ENCODE measurements around the gene ZNF710. TPM values are rescaled to one million over a fixed set of nuclear protein-coding genes. Genes with fewer than 3 reads are reported as not detected.

Gene ZNF710
- total RNA-seq, 1 donor from 2014 or later, result 24.2 TPM

DNA sequence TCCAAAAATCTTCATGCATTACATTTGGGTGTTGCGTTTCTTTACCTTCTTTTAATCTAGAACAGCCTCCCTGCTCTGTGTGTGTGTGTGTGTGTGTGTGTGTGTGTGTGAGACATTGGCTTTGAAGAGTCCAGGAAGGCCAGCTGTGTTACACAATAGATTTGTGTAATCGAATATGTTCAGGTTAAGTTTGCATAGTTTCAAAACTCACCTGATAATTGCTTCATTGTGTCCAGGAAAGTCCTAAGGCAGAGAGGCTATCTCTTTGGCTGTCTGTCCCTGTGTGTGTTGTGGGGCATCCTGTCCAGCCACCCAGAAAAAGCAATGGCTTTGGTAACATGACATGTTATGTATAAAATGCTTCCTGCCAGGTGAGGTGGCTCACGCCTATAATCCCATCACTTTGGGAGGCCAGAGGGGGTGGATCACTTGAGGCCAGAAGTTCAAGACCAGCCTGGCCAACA, 37.5 kb downstream of the ZNF710 start:
- Mint-ChIP-seq H3K36me3 (ENCODE audit: unreplicated experiment) (no peaks in the 10 kb centered on the region), H3K4me1 (ENCODE audit: unreplicated experiment) (peaks cover 50% of the 10 kb centered on the region), H3K9me3 (ENCODE audit: unreplicated experiment) (no peaks in the 10 kb centered on the region), H3K4me3 (ENCODE audit: unreplicated experiment) (no peak overlapping the region), H3K27me3 (ENCODE audit: unreplicated experiment) (no peaks in the 10 kb centered on the region), H3K27ac (ENCODE audit: unreplicated experiment) (no peak overlapping the region)
- TF ChIP-seq CTCF (IDR thresholded peaks at IDR 0.05), result no peak
- DNase-seq (ENCODE audit: extremely low spot score, unreplicated experiment), result no peak

DNA sequence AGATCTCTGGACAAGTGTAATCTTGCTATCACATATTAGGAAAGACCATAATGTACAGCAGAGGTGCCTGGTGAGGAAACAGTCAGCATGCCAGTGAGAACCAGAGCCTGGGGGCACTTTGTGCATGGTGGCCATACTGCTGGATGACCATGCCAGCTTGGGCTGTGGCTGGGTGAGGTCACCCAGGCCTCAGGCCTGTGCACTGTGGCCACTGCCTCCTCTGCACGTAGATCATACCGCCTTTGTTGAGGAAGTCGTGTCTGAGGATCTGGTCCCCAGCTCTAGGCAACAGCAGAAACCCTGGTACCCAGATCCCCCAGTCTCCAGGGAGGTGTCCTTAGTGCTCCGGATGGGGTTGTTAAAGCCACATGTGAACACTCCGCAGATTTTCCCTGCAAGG, 38.9 kb downstream of the ZNF710 start:
- peaks cover 38% of the 10 kb centered on the region for H3K4me1 Mint-ChIP-seq (ENCODE audit: unreplicated experiment)
- H3K9me3 Mint-ChIP-seq (ENCODE audit: unreplicated experiment), result no peaks in the 10 kb centered on the region
- peaks cover 3% of the 10 kb centered on the region for H3K36me3 Mint-ChIP-seq (ENCODE audit: unreplicated experiment)
- no peak overlapping the region for H3K4me3 Mint-ChIP-seq (ENCODE audit: unreplicated experiment)
- no peak for DNase-seq (ENCODE audit: extremely low spot score, unreplicated experiment)
- no peak for TF ChIP-seq CTCF (IDR thresholded peaks at IDR 0.05)
- no peaks in the 10 kb centered on the region for H3K27me3 Mint-ChIP-seq (ENCODE audit: unreplicated experiment)
- no peak overlapping the region for H3K27ac Mint-ChIP-seq (ENCODE audit: unreplicated experiment)

- peaks cover 32% of the 10 kb centered on the region for H3K4me1 Mint-ChIP-seq (ENCODE audit: unreplicated experiment)
- DNase-seq (ENCODE audit: extremely low spot score, unreplicated experiment), result no peak
- no peak overlapping the region for H3K4me3 Mint-ChIP-seq (ENCODE audit: unreplicated experiment)
- H3K36me3 Mint-ChIP-seq (ENCODE audit: unreplicated experiment), result peaks cover 5% of the 10 kb centered on the region
- TF ChIP-seq CTCF (IDR thresholded peaks at IDR 0.05), result no peak
- H3K27me3 Mint-ChIP-seq (ENCODE audit: unreplicated experiment), result no peaks in the 10 kb centered on the region
- no peak overlapping the region for H3K27ac Mint-ChIP-seq (ENCODE audit: unreplicated experiment)
- H3K9me3 Mint-ChIP-seq (ENCODE audit: unreplicated experiment), result no peaks in the 10 kb centered on the region
Observed at GRCh38 chr15:90040618-90041017, 39.5 kb downstream of the ZNF710 start.

GRCh38 chr15:90042356-90042755, 41.2 kb downstream of the ZNF710 start:
- Mint-ChIP-seq H3K27ac (ENCODE audit: unreplicated experiment) (no peak overlapping the region), H3K4me1 (ENCODE audit: unreplicated experiment) (peaks cover 16% of the 10 kb centered on the region), H3K27me3 (ENCODE audit: unreplicated experiment) (no peaks in the 10 kb centered on the region), H3K4me3 (ENCODE audit: unreplicated experiment) (no peak overlapping the region), H3K36me3 (ENCODE audit: unreplicated experiment) (peaks cover 5% of the 10 kb centered on the region), H3K9me3 (ENCODE audit: unreplicated experiment) (no peaks in the 10 kb centered on the region)
- DNase-seq (ENCODE audit: extremely low spot score, unreplicated experiment), result no peak
- TF ChIP-seq CTCF (IDR thresholded peaks at IDR 0.05), result no peak

GRCh38 chr15:90042766-90043529, 41.8 kb downstream of the ZNF710 start:
- Mint-ChIP-seq H3K27ac (ENCODE audit: unreplicated experiment) (no peak overlapping the region), H3K4me3 (ENCODE audit: unreplicated experiment) (no peak overlapping the region), H3K9me3 (ENCODE audit: unreplicated experiment) (no peaks in the 10 kb centered on the region)

More at GRCh38 chr15:90042766-90043529, 41.8 kb downstream of the ZNF710 start:
- H3K36me3 Mint-ChIP-seq (ENCODE audit: unreplicated experiment), result peaks cover 5% of the 10 kb centered on the region
- peaks cover 10% of the 10 kb centered on the region for H3K4me1 Mint-ChIP-seq (ENCODE audit: unreplicated experiment)
- TF ChIP-seq CTCF (IDR thresholded peaks at IDR 0.05), result no peak
- DNase-seq (ENCODE audit: extremely low spot score, unreplicated experiment), result no peak
- no peaks in the 10 kb centered on the region for H3K27me3 Mint-ChIP-seq (ENCODE audit: unreplicated experiment)

All from osteocyte (in vitro differentiated cells).